Mononuclear cell (primary cell): ENCODE results near the gene SMOC2. TPM values are rescaled to one million over a fixed set of nuclear protein-coding genes. Genes with fewer than 3 reads are reported as not detected.

Experiments used
- H3K27me3 ChIP-seq: 2 replicates; pipeline ENCODE4 v1.6.0; 2011; ENCODE audit warnings: low read length, control low read depth; ENCODE audit not compliant: insufficient read depth
- H3K4me1 ChIP-seq: 2 replicates; pipeline ENCODE4 v1.5.1; 2011; ENCODE audit warnings: mild to moderate bottlenecking, low read length, control low read depth; ENCODE audit not compliant: insufficient read depth
- H3K4me3 ChIP-seq: 2 replicates; pipeline ENCODE4 v1.5.1; 2011; ENCODE audit warnings: mild to moderate bottlenecking, low read length, moderate library complexity
- H3K9me3 ChIP-seq: 2 replicates; pipeline ENCODE4 v1.5.1; 2011; ENCODE audit warnings: low read depth, mild to moderate bottlenecking, control low read depth, low read length
- total RNA-seq: library from RNA; depleted of rRNA; stranded (reverse); fragments of >200 nt; gene quantifications from one replicate; pipeline ENCODE4 v1.2.3, GENCODE V29; 2012

The SMOC2 gene
- total RNA-seq, 1 donor = not detected

DNA sequence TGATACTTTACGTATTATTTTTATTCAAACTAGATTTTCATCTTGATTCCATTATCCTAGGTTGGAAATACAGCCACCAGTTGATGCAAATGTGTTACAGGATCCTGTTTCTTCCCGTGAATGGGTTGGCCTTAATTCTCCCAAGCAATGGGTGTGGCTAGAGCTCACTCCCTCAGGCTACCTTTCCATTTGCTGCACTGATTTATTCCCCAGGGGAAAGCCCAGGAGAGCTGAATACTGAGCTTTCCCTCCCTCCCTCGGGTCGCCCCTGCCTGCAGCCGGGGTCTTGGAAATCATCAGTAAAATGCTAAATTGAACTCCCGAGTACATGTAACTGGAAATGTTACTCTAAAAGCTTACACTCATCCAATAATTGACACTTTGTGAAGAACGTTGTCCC is 9.9 kb downstream of the SMOC2 start:
- Histone ChIP-seq H3K9me3 (no peaks in the 10 kb centered on the region), H3K4me3 (no peak overlapping the region), H3K27me3 (no peaks in the 10 kb centered on the region), H3K4me1 (no peaks in the 10 kb centered on the region)

DNA sequence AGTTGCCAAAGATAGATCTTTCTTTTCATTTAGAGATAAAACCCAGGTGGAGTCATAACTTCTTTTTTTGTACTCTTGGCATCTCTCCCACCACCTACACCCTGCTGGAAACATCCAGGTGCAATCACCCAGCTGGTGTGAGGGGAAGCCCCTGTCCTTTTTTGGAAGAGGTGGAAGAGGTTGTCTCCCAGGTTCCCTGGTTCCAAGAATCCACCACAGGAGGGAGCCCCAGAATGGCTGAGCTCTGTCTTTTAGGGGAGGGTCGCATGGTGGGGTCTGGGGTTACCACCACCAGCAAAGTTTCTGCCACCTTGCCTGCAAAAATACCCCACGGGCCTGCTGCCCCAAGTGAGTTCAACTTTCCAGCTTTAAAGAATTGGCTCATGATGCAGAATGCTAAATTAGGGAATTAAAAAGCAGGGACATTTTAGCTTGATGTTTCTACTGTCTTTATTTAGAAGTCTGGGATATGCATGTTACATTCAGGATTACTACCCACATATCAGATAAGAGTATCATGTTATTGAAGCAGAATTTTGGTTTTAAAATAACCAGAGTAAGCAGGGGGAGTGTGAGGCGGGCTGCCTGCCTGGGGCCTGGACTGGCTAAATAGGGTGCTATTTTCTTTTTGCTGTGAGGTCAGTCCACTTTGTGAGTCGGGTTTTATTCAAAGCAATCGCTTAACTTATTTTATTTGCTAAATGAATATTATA is 11.0 kb downstream of the SMOC2 start:
- Histone ChIP-seq H3K9me3 (no peaks in the 10 kb centered on the region), H3K27me3 (no peaks in the 10 kb centered on the region), H3K4me1 (no peaks in the 10 kb centered on the region), H3K4me3 (no peak overlapping the region)

DNA sequence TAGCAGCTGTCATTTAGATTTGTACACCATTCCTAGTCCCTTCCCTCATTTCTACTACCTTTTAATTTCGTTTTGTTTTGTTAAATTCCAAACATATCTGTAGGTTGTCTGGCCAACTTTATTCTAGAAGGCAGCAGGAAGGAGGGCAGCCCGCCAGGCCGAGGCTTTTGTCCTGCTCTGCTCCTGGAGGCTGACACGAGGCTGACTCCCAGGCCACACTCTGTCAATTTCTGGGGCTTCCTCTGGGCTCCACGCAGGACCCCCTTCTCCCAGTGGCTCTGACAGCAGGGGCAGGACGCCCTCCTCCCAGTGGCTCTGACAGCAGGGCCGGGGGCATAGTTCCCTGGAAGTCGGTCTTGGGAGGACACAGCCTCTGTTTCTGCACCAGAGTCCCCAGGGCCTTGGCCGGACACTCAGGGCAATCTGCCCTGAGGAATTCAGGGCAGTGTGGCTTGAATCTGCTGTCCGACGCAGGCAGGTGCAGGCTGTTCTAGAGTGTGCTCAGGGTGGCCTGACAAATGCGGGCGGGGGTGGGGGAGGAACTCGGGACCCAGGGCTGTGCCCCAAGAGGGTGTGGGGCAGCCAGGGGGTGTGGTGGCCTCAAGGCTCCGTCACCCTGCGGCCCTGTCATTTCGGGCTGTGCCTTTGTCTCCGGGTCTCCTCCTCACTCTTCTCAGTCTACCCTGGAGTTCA is 11.8 kb downstream of the SMOC2 start:
- H3K4me1 ChIP-seq = no peaks in the 10 kb centered on the region
- H3K27me3 ChIP-seq = no peaks in the 10 kb centered on the region
- H3K4me3 ChIP-seq = no peak overlapping the region
- no peaks in the 10 kb centered on the region for H3K9me3 ChIP-seq

DNA sequence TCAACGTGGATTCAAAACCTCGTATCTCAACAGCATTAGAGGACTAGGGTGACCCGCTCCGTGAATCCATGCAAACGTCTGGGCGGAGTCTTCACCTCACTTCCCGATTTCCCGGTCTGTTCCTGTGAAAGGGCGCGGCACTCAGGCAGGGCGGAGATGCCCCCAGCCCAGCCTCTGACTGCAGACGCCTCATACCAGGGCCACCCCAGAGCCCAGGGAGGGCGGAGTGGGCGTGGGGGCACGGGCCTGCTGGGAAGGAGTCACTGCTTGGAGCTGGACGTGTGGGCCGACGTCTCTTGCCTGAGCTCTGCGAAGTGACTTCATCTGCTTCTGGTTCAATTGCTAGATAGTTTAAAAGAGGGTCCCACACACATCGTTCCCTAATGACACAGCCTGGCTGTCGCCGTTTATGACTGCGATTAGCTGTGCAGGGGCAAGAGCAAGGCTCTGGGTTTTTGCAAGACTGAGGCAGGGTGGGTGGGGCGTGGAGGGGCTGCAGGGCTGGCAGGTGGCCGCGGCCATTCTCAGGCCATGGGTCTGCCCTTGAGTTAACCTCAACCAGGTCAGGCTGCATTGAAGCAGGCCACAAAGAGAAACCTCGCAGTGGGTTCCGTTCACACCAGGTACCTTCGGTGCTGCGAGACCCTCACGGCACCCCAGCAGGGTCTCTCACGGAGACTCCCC is 15.0 kb downstream of the SMOC2 start:
- H3K9me3 ChIP-seq = no peaks in the 10 kb centered on the region
- no peaks in the 10 kb centered on the region for H3K27me3 ChIP-seq
- no peak overlapping the region for H3K4me3 ChIP-seq
- no peaks in the 10 kb centered on the region for H3K4me1 ChIP-seq

DNA sequence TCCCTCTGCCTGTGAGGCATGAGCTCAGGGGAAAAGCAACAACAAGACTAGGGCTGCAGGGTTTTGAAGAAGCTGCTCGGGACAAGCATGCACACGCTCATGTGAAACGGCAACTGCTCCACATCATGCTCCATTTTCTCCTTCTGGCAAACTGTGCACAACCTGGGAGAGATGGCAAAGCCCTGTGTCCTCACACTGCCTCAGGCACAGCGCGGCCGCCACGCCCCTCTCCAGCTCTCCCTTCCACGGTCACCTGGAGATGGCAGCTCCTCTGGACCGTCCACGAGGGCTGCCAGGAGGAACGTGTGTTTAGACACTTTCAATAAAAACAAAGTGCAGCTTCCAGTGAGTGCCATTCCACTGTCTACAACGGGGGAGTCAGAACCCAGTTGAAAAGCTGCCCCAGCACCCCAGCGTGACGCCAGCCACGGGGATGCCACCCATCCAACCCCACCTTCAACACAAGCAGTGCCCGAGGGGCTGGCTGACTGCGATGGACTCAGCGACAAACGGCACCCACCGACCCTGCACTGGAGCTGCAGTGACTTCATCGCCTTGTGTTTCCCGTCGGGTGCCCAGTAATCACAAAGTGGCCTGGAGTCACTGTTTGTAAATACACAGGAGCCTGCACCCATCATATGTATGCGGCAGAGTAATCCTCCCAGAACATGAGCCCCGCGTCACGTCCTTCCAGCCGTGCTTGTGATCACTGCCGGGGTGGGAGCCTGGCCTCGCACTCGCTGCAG is 16.1 kb downstream of the SMOC2 start:
- H3K4me1 ChIP-seq = no peaks in the 10 kb centered on the region
- H3K4me3 ChIP-seq = no peak overlapping the region
- no peaks in the 10 kb centered on the region for H3K9me3 ChIP-seq
- no peaks in the 10 kb centered on the region for H3K27me3 ChIP-seq

DNA sequence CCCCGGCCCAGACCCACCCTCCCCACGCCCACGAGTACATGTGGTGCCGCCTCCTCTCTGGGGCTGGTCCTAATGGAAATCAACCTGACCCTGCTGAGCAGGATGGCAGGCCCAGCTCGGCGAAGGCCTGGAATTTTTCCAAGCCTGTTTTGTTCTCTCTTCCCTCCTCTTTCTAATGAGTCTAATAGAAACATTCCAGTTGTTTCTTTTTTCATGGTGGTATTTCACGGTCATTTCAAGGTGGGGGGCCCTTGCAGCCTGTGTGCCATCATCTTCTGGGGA is 16.6 kb downstream of the SMOC2 start:
- H3K9me3 ChIP-seq = no peaks in the 10 kb centered on the region
- H3K4me1 ChIP-seq = no peaks in the 10 kb centered on the region
- no peak overlapping the region for H3K4me3 ChIP-seq
- H3K27me3 ChIP-seq = no peaks in the 10 kb centered on the region

DNA sequence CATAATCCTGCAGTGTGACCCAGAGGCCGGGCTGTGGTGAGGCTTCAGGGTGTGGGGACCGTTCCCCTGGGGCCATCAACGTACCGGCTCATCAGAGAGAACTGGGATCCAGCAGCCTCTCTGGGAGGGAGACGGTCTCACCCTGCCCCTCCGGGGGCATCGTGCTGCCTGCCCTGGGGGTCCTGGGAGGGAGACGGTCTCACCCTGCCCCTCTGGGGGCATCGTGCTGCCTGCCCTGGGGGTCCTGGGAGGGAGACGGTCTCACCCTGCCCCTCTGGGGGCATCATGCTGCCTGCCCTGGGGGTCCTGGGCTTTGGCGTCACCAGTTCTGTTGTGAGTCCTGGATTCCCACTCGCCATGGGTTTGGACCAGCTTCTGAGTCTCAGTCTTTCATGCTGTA is 17.1 kb downstream of the SMOC2 start:
- H3K4me1 ChIP-seq = no peaks in the 10 kb centered on the region
- H3K9me3 ChIP-seq = no peaks in the 10 kb centered on the region
- H3K27me3 ChIP-seq = no peaks in the 10 kb centered on the region
- no peak overlapping the region for H3K4me3 ChIP-seq

DNA sequence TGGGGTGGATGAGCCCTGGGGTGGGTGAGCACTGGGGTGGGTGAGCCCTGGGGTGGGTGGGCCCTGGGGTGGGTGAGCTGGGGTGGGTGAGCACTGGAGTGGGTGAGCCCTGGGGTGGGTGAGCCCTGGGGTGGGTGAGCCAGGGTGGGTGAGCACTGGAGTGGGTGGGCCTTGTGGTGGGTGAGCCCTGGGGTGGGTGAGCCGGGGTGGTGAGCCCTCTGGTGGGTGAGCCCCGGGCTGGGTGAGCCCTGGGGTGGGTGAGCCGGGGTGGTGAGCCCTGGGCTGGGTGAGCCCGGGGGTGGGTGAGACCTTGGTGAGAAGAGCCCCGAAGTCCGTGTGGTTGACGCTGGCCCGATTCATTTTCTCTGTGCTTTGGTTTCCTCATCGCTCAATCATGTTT is 18.6 kb downstream of the SMOC2 start:
- H3K4me1 ChIP-seq = no peaks in the 10 kb centered on the region
- H3K4me3 ChIP-seq = no peak overlapping the region
- H3K9me3 ChIP-seq = no peaks in the 10 kb centered on the region
- no peaks in the 10 kb centered on the region for H3K27me3 ChIP-seq

DNA sequence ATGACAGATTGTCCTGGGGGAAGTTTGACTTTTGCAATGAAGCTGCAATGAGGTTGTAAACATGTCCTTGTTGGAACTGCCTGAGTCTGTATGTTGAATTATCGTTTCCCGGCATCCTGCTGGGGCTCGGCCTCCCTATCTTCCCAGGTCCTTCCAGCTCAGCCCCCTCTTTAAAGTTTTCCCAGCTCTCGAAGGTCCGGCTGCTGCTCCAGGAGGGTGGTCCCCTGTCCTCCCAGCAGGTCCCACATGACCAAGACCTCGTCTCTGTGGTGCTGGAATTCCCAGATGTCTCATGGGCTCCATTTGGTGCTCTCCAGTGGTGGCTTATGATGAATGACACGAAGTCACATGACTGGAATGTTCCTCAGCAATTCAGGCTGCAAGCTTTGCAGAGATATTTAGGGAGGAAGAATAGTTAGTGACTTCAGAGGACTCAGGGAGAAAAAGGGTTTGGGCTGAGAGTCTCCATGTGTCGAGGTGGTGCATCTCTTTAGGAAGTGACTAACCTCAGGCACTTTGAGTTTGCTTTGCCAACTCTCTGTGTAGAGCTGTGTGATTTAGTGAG is 21.4 kb downstream of the SMOC2 start:
- no peaks in the 10 kb centered on the region for H3K4me1 ChIP-seq
- H3K4me3 ChIP-seq = no peak overlapping the region
- no peaks in the 10 kb centered on the region for H3K27me3 ChIP-seq
- H3K9me3 ChIP-seq = no peaks in the 10 kb centered on the region

DNA sequence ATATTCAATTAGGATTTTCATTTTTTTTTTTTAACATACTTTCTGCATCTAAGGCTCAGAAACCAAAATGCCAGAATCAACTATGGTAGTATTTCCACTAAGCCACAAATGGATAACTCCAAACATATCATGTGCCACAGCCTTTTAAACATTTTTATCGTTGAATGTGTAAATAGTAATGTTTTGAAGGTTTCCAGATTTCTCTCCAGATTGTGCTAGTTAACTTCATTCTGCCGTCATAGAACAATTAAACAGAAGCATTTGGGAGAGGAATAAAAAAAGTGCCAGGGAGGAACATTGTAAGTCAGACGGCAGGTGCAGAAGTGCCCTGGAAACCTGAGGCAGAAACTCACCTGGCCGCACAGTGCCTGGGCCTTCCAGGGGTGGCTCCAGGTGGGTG is 23.6 kb downstream of the SMOC2 start:
- Histone ChIP-seq H3K9me3 (no peaks in the 10 kb centered on the region), H3K27me3 (no peaks in the 10 kb centered on the region), H3K4me3 (no peak overlapping the region), H3K4me1 (no peaks in the 10 kb centered on the region)

DNA sequence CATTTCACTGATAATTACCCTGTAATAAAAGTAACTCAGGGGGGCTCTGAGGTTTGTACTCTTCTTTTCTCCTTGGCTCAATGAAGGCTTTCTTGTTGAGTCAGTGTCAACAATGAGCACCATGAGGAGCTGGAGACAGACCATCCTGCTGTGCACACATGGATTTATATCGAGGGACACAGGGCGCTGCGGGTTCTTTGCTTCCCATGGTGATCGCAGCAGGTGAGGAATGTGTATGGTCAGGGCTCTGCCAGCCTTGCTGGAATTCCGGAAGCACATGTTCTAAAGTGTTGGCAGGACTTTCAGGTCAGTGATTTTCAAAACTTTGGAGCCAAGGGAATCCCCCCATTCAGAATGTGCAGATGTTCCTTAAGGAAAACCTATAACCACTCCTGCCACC is 27.1 kb downstream of the SMOC2 start:
- H3K9me3 ChIP-seq = no peaks in the 10 kb centered on the region
- no peak overlapping the region for H3K4me3 ChIP-seq
- H3K27me3 ChIP-seq = no peaks in the 10 kb centered on the region
- no peaks in the 10 kb centered on the region for H3K4me1 ChIP-seq

DNA sequence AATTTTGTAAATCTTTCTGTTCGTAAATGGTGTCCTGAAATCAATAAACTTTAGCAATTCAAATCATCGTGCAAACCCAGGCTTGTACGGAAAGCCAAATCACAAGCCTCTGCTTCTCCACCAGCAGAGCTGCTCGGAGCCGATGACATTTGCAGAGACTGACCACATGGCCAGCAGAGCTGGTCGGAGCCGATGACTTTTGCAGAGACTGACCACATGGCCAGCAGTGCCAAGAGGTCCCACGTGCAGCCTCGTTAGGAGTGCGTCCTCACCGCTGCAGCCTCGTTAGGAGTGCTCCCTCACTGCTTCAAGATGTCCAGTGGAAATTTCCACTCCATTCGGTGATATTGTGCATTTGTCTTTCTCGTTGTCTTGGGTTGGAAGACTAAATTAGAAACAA is 28.5 kb downstream of the SMOC2 start:
- H3K4me3 ChIP-seq = no peak overlapping the region
- no peaks in the 10 kb centered on the region for H3K27me3 ChIP-seq
- no peaks in the 10 kb centered on the region for H3K4me1 ChIP-seq
- no peaks in the 10 kb centered on the region for H3K9me3 ChIP-seq

DNA sequence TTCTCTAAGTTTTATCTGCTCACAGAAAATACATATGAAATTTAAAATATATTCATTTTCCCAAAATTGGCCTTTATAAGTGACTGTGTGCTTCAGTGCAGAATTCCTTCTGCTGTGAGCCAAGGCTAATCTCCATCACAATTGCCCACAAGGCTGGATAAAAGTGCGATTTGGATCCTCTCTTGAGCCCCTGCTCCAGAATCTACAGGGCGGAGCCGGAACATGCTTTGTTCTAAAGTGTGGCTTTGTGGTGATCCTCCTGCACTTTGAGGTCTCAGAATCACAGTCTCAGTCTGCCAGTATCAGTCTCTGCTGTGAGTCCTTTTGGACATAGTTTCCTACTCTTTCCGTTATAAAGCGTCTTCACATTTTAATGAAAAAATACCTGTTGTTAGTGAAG is 28.9 kb downstream of the SMOC2 start:
- Histone ChIP-seq H3K4me3 (no peak overlapping the region), H3K27me3 (no peaks in the 10 kb centered on the region), H3K9me3 (no peaks in the 10 kb centered on the region)

DNA sequence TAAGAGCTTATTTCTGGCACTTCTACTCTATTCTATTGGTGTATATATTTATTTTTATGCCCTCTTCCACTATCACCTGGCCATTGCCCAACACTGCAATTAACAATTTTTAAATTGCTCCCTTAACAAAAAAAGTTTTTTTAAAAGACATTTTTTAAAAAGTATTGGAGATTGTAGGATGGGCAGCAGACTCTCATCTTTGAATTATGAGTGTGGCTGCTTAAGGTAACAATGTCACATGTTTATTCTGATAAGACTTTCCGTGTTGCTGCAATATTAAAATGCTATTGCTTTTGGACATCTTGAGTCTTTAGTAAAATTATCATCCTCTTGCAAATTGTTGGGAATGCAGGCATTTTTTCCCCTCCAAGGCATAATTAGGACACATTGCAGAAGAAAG is 31.4 kb downstream of the SMOC2 start:
- no peak overlapping the region for H3K4me3 ChIP-seq
- no peaks in the 10 kb centered on the region for H3K27me3 ChIP-seq
- no peaks in the 10 kb centered on the region for H3K9me3 ChIP-seq
- no peaks in the 10 kb centered on the region for H3K4me1 ChIP-seq

More for the DNA sequence above, 28.9 kb downstream of the SMOC2 start:
- no peaks in the 10 kb centered on the region for H3K4me1 ChIP-seq

DNA sequence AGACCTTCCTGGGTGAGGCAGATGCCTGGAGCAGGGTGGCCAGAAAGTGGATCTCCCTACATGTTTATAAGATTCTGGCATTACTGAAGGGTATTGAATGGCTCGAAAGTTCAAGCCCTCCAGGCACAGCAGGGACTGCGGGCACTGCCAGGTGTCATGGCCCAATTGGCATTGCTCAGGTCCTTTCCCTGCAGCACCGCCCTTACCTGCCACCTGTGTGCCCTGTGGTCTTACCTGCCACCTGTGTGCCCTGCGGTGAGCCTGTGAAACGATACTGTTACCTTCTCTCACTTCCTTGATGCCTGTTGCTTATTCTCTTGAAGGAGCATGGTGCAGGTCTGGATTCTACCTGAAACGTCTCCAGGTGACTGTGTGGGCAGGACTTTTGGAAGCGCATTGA is 32.2 kb downstream of the SMOC2 start:
- H3K4me3 ChIP-seq = no peak overlapping the region
- no peaks in the 10 kb centered on the region for H3K9me3 ChIP-seq
- H3K4me1 ChIP-seq = no peaks in the 10 kb centered on the region
- H3K27me3 ChIP-seq = no peaks in the 10 kb centered on the region
